A549 (cell line): Measurements from ENCODE around the gene DSTN. TPM values are rescaled to one million over a fixed set of nuclear protein-coding genes. Genes with fewer than 3 reads are reported as not detected.

Experiments
- ATAC-seq, 2 experiments: fragments of 200-7000 bp in 1 of 2; fragments of >200 bp in 1 of 2; cut with Nextera tagmentation in 1 of 2; cut with Tn5 transposase in 1 of 2; 3 replicates each; pipeline versions ENCODE4 v1.8.0 to v1.9.1; 2018 to 2020; ENCODE audit warnings: mild to moderate bottlenecking in 1 of 2, moderate library complexity in 1 of 2
- CTCF ChIA-PET: fragments of 300-600 bp; sonication (Branson Sonifier 250); formaldehyde crosslinking; extraction: SDS; loops from one replicate; lab custom pipeline; 2021; ENCODE audit warnings: antibody characterized with exemption, inconsistent platforms; lab: Yijun Ruan, JAX
- POLR2A ChIA-PET: fragments of 350-600 bp; formaldehyde crosslinking; extraction: SDS; loops from one replicate; lab custom pipeline; 2021; ENCODE audit warnings: antibody characterized with exemption, inconsistent platforms; lab: Yijun Ruan, JAX
- DNase-seq, 2 experiments: peaks; one replicate each; pipeline versions ENCODE4 v3.0.0 to v3.0.0-alpha.2; 2011 to 2016; ENCODE audit warnings: low read depth in 1 of 2, low spot score in 1 of 2
- FAIRE-seq: peaks from 2 replicates; lab custom pipeline; 2011; peaks lifted over from hg19 to GRCh38; lab: Jason Lieb, UNC
- H3K27ac ChIP-seq, 2 experiments: fragments of >200 bp; sonication (Bioruptor Twin); formaldehyde crosslinking; 3 replicates each; pipeline ENCODE4 v1.5.1; 2016 to 2017
- H3K4me1 ChIP-seq: fragments of >200 bp; sonication (Bioruptor Twin); formaldehyde crosslinking; 3 replicates; pipeline ENCODE4 v1.6.1; 2016
- H3K4me2 ChIP-seq: fragments of >200 bp; sonication (Bioruptor Twin); formaldehyde crosslinking; 3 replicates; pipeline ENCODE4 v1.6.1; 2016
- H3K4me3 ChIP-seq: fragments of >200 bp; sonication (Bioruptor Twin); formaldehyde crosslinking; 3 replicates; pipeline ENCODE4 v1.5.1; 2016
- H3K9me3 ChIP-seq: fragments of >200 bp; sonication (Bioruptor Twin); formaldehyde crosslinking; 3 replicates; pipeline ENCODE4 v1.6.1; 2016
- CBX8 ChIP-seq: fragments of 200-600 bp; sonication (generic); IDR thresholded peaks from 2 replicates; pipeline ENCODE4 v1.6.1; 2016
- CHD2 ChIP-seq: fragments of 150-350 bp; IDR thresholded peaks from 2 replicates; pipeline ENCODE4 v1.6.1; 2014; ENCODE audit warnings: low read length; ENCODE audit not compliant: partially characterized antibody
- ELK1 ChIP-seq: fragments of 150-350 bp; IDR thresholded peaks from 2 replicates; pipeline ENCODE4 v1.6.1; 2014; ENCODE audit warnings: low read depth, mild to moderate bottlenecking, low read length
- ESRRA ChIP-seq: fragments of 150-350 bp; IDR thresholded peaks from 2 replicates; pipeline ENCODE4 v1.6.1; 2014; ENCODE audit warnings: mild to moderate bottlenecking, low read length, borderline replicate concordance
- FOSB ChIP-seq: fragments of 250-450 bp; sonication (Bioruptor Pico); IDR thresholded peaks from 2 replicates; pipeline ENCODE4 v1.5.0; 2020; ENCODE audit warnings: mild to moderate bottlenecking, moderate library complexity
- FOXS1 ChIP-seq: fragments of 250-450 bp; sonication (Bioruptor Pico); IDR thresholded peaks from 2 replicates; pipeline ENCODE4 v1.5.0; 2020; ENCODE audit warnings: mild to moderate bottlenecking, moderate library complexity
- GATA3 ChIP-seq: IDR thresholded peaks from 2 replicates; pipeline ENCODE4 v1.6.1; 2012; ENCODE audit warnings: borderline replicate concordance
- HDAC2 ChIP-seq: fragments of 200-600 bp; sonication (generic); IDR thresholded peaks from 2 replicates; pipeline ENCODE4 v1.6.1; 2016
- HES2 ChIP-seq: fragments of >200 bp; sonication (Bioruptor Twin); formaldehyde crosslinking; IDR thresholded peaks from 2 replicates; pipeline ENCODE4 v1.6.1; 2016
- JUN ChIP-seq, 2 experiments: fragments of >200 bp; sonication (Bioruptor Twin); formaldehyde crosslinking; IDR thresholded peaks; 2 replicates in 1 of 2; 3 replicates in 1 of 2; pipeline ENCODE4 v1.6.1; 2016 to 2017
- KDM1A ChIP-seq: fragments of 200-600 bp; sonication (generic); IDR thresholded peaks from 2 replicates; pipeline ENCODE4 v1.6.1; 2016; ENCODE audit warnings: low read depth, mild to moderate bottlenecking
- KDM5A ChIP-seq: fragments of 200-600 bp; sonication (generic); IDR thresholded peaks from 2 replicates; pipeline ENCODE4 v1.6.1; 2016; ENCODE audit warnings: antibody characterized with exemption, mild to moderate bottlenecking
- MAZ ChIP-seq: fragments of 150-350 bp; IDR thresholded peaks from 2 replicates; pipeline ENCODE4 v1.6.1; 2014; ENCODE audit warnings: antibody characterized with exemption, low read depth, low read length, borderline replicate concordance
- NFE2L2 ChIP-seq: fragments of 150-350 bp; conservative IDR thresholded peaks from 2 replicates; pipeline ENCODE4 v1.6.1; 2014; ENCODE audit warnings: low read length
- PHF8 ChIP-seq: fragments of 200-600 bp; sonication (generic); IDR thresholded peaks from 2 replicates; pipeline ENCODE4 v1.6.1; 2016; ENCODE audit warnings: low read depth, mild to moderate bottlenecking, antibody characterized with exemption, moderate library complexity, borderline replicate concordance
- POLR2AphosphoS2 ChIP-seq: conservative IDR thresholded peaks from 2 replicates; pipeline ENCODE4 v1.6.1; 2012; ENCODE audit warnings: low read length, improper control_type of control experiment, inconsistent platforms
- RARB ChIP-seq: fragments of 250-450 bp; sonication (Bioruptor Pico); IDR thresholded peaks from 2 replicates; pipeline ENCODE4 v1.8.0; 2021; ENCODE audit warnings: mild to moderate bottlenecking, moderate library complexity
- SREBF2 ChIP-seq: fragments of 450-650 bp; IDR thresholded peaks from 2 replicates; pipeline ENCODE4 v1.6.1; 2014; ENCODE audit warnings: mild to moderate bottlenecking, moderate library complexity
- TP53 ChIP-seq: fragments of 250-450 bp; sonication (Bioruptor Pico); IDR thresholded peaks from 2 replicates; pipeline ENCODE4 v1.5.0; 2021; ENCODE audit warnings: mild to moderate bottlenecking, moderate library complexity
- ZNF302 ChIP-seq: fragments of 250-450 bp; sonication (Bioruptor Pico); IDR thresholded peaks from 2 replicates; pipeline ENCODE4 v1.9.0; 2021; ENCODE audit warnings: inconsistent platforms, mild to moderate bottlenecking, moderate library complexity
- ZSCAN20 ChIP-seq: fragments of 250-450 bp; sonication (Bioruptor Pico); IDR thresholded peaks from 2 replicates; pipeline ENCODE4 v1.8.0; 2022; ENCODE audit warnings: mild to moderate bottlenecking, moderate library complexity
- WGBS: methylation state at CpG from one replicate; pipeline ENCODE4 v1.1.6; 2017; ENCODE audit errors: missing lambda C conversion rate; 5-methylcytosine and 5-hydroxymethylcytosine counted together
- polyA plus RNA-seq, 4 experiments: library from polyadenylated mRNA; depleted of rRNA in 3 of 4; stranded (reverse); fragments of >200 nt; fragmentation: RNase III in 1 of 4; extraction: RNeasy Plus Mini Kit Qiagen cat#74134 plus additional on column Dnase treatment in 1 of 4; gene quantifications; 2 replicates in 3 of 4; 3 replicates in 1 of 4; pipeline ENCODE4 v1.2.3, GENCODE V29; 2011 to 2017
- TF ChIP-seq, protein P1 (sequence below): fragments of 250-450 bp; sonication (Bioruptor Pico); IDR thresholded peaks from 2 replicates; pipeline ENCODE4 v1.5.0; 2020; ENCODE audit warnings: low read depth, mild to moderate bottlenecking, moderate library complexity
- TF ChIP-seq, protein P2 (sequence below): fragments of 250-450 bp; sonication (Bioruptor Pico); IDR thresholded peaks from 2 replicates; pipeline ENCODE4 v1.5.0; 2021; ENCODE audit warnings: mild to moderate bottlenecking, moderate library complexity, borderline replicate concordance
- TF ChIP-seq, protein P3 (sequence below): fragments of >200 bp; sonication (Bioruptor Twin); formaldehyde crosslinking; IDR thresholded peaks from 3 replicates; pipeline ENCODE4 v1.5.1; 2016
- TF ChIP-seq, protein P4 (sequence below): fragments of 450-650 bp; IDR thresholded peaks from 2 replicates; pipeline ENCODE4 v1.6.1; 2014; ENCODE audit warnings: antibody characterized with exemption

DSTN gene
- polyA plus RNA-seq, 2 of the 4 experiments (the other 2 are of a cell fraction): 544 to 1,131 TPM

DNA sequence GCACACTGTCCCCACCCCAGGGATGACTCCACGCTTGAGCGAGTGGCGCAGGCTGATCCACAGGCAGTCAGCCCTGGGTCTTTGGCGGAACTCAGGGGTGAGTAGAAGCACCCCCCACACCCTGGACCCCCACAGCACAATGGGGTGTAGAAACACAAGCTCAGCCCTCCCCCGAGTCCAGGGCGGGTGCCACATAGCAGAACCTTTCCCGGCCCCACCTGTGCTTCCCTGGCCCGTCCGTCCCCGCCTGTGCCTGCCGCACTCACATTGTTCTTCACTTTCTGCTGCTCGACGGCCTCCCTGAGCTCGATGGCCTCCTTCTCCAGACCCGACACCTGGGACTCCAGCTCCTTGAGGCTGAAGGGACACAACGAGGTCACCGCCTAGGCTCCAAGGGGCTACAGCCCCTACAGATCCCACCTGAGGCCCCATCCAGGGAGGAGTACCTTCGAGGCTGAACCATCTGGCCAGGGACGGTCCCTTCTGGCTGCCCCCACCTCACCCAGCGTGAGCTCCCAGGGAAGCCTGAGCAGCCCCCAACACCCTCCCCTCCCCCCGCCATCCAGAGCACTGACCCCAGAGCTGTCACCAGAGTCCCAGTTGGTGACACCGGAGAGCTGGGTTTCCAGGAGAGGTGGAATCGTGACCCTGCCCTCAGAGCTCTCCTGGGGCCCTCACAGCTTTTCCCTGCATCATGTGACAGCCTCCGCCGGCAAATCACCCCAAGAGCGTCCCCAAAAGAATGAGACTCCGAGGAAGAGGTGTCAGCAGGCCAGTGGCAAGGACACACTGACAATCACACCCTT lies 55.6 kb downstream of the DSTN start (continued):
- TF ChIP-seq ELK1 (no peak), FOXS1 (CRISPR knock-in tag) (no peak), RARB (no peak), ESRRA (no peak), KDM5A (no peak)
- TF ChIP-seq, all 56 proteins: peak for 0

DNA sequence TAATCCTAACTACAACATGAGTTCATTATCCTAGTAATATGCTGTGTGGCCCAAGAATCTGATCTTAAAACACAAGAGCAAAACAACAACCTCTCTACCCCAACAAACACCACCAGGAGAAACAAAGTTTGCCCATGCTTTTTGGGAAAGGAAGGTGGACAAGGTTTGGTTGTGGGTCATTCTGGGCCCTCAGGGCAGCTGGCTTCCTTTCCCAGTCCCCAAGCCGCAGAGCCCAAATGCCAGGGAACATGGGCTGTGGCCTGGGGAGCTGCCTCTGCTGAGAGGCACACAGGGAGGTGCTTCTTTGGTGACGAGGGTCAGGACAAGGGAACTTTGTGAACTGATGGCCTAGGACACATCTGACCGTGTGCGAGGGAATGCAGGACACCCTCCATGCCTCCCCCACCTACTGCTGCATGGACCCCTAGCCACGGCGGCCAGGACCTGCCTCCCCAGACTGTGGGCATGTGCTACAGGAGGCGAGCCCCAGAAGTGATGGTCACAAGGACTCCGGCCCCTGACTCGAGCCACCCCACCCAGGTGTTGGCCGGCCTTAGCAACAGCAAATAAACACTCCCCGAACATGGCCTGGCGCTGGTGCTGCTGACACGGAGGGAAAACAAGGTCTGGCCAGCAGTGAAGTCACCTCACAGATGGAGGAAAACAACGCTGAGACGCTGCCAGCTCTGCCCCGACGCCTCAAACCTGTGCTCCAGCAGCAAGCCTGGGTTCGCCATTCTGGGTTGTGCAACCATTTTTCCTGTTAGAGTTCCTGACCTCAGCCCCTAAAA lies 56.5 kb downstream of the DSTN start:
- TF ChIP-seq TP53 (CRISPR knock-in tag) (no peak), GATA3 (no peak), HES2 (no peak), JUN (IDR thresholded peaks at IDR 0.05) (no peak), SREBF2 (no peak), ZNF302 (no peak), KDM1A (no peak), ESRRA (no peak)
- TF ChIP-seq, protein P1, sequence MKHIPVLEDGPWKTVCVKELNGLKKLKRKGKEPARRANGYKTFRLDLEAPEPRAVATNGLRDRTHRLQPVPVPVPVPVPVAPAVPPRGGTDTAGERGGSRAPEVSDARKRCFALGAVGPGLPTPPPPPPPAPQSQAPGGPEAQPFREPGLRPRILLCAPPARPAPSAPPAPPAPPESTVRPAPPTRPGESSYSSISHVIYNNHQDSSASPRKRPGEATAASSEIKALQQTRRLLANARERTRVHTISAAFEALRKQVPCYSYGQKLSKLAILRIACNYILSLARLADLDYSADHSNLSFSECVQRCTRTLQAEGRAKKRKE: no peak
- Histone ChIP-seq H3K4me3 (no peak overlapping the region), H3K4me1 (no peaks in the 10 kb centered on the region), H3K9me3 (no peaks in the 10 kb centered on the region), H3K4me2 (no peak overlapping the region), H3K27ac (no peak overlapping the region)
- DNase-seq: no peak
- CTCF ChIA-PET: interaction anchor here (0.8 to 20.6 kb wide), 5 partner anchors 8 to 369 kb away, joined by 3 to 501 read pairs (median 47); partner anchors contain the start of gene BFSP1
- FAIRE-seq: no peak
- POLR2A ChIA-PET: no interaction called here
- WGBS: 85% methylated on average over 14 of the region's 18 CpGs
- no peak for ATAC-seq

GRCh38 chr20:17627101-17627955 lies 57.5 kb downstream of the DSTN start:
- no peaks in the 10 kb centered on the region for H3K4me1 ChIP-seq
- H3K4me3 ChIP-seq: no peak overlapping the region
- no peak for FAIRE-seq
- H3K9me3 ChIP-seq: no peaks in the 10 kb centered on the region
- DNase-seq: no peak
- CTCF ChIA-PET: interaction anchor here (0.8 to 20.6 kb wide), 9 partner anchors 8 to 368 kb away, joined by 3 to 501 read pairs (median 4); partner anchors contain the start of gene BFSP1
- WGBS: 88% methylated on average over 27 of the region's 27 CpGs
- no peak for ATAC-seq
- H3K4me2 ChIP-seq: no peak overlapping the region
- H3K27ac ChIP-seq: no peak overlapping the region
- POLR2A ChIA-PET: no interaction called here
- no peak for TF ChIP-seq ZSCAN20
- no peak for TF ChIP-seq NFE2L2
- TF ChIP-seq, protein P2, sequence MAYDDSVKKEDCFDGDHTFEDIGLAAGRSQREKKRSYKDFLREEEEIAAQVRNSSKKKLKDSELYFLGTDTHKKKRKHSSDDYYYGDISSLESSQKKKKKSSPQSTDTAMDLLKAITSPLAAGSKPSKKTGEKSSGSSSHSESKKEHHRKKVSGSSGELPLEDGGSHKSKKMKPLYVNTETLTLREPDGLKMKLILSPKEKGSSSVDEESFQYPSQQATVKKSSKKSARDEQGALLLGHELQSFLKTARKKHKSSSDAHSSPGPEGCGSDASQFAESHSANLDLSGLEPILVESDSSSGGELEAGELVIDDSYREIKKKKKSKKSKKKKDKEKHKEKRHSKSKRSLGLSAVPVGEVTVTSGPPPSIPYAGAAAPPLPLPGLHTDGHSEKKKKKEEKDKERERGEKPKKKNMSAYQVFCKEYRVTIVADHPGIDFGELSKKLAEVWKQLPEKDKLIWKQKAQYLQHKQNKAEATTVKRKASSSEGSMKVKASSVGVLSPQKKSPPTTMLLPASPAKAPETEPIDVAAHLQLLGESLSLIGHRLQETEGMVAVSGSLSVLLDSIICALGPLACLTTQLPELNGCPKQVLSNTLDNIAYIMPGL (CRISPR knock-in tag): no peak
- no peak for TF ChIP-seq PHF8
- TF ChIP-seq POLR2AphosphoS2: no peak
- TF ChIP-seq, protein P3, sequence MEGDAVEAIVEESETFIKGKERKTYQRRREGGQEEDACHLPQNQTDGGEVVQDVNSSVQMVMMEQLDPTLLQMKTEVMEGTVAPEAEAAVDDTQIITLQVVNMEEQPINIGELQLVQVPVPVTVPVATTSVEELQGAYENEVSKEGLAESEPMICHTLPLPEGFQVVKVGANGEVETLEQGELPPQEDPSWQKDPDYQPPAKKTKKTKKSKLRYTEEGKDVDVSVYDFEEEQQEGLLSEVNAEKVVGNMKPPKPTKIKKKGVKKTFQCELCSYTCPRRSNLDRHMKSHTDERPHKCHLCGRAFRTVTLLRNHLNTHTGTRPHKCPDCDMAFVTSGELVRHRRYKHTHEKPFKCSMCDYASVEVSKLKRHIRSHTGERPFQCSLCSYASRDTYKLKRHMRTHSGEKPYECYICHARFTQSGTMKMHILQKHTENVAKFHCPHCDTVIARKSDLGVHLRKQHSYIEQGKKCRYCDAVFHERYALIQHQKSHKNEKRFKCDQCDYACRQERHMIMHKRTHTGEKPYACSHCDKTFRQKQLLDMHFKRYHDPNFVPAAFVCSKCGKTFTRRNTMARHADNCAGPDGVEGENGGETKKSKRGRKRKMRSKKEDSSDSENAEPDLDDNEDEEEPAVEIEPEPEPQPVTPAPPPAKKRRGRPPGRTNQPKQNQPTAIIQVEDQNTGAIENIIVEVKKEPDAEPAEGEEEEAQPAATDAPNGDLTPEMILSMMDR: no peak
- no peak for TF ChIP-seq FOSB (CRISPR knock-in tag)
- TF ChIP-seq, protein P4, sequence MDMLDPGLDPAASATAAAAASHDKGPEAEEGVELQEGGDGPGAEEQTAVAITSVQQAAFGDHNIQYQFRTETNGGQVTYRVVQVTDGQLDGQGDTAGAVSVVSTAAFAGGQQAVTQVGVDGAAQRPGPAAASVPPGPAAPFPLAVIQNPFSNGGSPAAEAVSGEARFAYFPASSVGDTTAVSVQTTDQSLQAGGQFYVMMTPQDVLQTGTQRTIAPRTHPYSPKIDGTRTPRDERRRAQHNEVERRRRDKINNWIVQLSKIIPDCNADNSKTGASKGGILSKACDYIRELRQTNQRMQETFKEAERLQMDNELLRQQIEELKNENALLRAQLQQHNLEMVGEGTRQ: no peak
- no peak for TF ChIP-seq HDAC2
- TF ChIP-seq FOXS1 (CRISPR knock-in tag): no peak
- TF ChIP-seq CBX8: no peak
- no peak for TF ChIP-seq MAZ
- no peak for TF ChIP-seq JUN (IDR thresholded peaks at IDR 0.05)
- TF ChIP-seq CHD2: no peak
